ENCODE results near the gene FAM186B. TPM values are rescaled to one million over a fixed set of nuclear protein-coding genes. Genes with fewer than 3 reads are reported as not detected.

FAM186B gene
- total RNA-seq, 1 experiment from 2014 or later, result 0.46 TPM

DNA sequence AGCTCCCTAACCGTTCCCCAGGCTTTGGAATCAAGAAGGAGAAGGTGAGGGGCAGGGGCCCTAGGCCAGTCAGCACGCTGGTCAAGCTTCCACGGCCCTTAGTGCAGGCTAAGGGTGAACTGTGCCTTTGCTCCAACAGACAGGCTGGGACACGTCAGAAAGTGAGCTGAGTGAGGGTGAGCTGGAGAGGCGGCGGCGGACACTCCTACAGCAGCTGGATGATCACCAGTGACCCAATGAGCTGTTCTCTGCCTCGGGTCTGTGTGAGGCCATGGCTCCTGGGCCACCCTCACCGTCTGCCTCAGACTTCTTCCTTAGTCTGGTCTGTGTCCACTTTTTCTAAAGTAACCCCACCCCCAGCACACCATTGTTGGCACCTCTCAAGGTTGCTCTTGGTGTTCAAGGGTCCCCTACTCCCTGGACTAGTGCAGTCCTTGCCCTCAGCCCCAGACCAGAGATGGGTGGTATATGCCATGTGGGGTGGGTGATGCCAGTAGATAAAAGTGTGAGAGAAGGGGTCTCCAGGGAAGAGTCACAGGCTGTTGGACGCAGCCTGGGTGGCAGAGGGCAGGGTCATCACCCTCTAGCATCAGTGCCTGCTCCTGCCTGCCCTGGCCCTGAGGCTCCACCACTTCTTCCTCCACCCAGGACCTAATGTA, 38.7 kb upstream of the FAM186B start:
- Histone ChIP-seq H3K79me2 (ENCODE audit: insufficient read depth, low read length) (no peaks in the 10 kb centered on the region), H3T11ph (ENCODE audit: low read length) (no peak overlapping the region), H4K8ac (replicated peaks; ENCODE audit: insufficient read length, low read depth, low read length) (no peak overlapping the region), H2BK5ac (ENCODE audit: insufficient read length, low read length) (no peak overlapping the region), H2AFZ (ENCODE audit: low read length) (no peak overlapping the region), H3K79me1 (ENCODE audit: insufficient read depth, low read depth, low read length, poor library complexity, severe bottlenecking) (no peaks in the 10 kb centered on the region), H2AK5ac (ENCODE audit: insufficient read length, low read length) (no peak overlapping the region), H2BK120ac (ENCODE audit: low read depth, low read length, poor library complexity, severe bottlenecking) (no peak overlapping the region), H3K18ac (ENCODE audit: insufficient read length, low read depth, low read length) (no peak overlapping the region), H3K9me3 (ENCODE audit: control insufficient read depth, low read depth, low read length) (no peaks in the 10 kb centered on the region), H2BK20ac (ENCODE audit: low read depth, low read length, poor library complexity, severe bottlenecking) (no peak overlapping the region), H3K27ac (ENCODE audit: insufficient read length, low read depth, low read length) (no peak overlapping the region), H4K20me1 (ENCODE audit: control insufficient read depth, insufficient read depth, insufficient read length) (no peaks in the 10 kb centered on the region), H3K27me3 (ENCODE audit: insufficient read depth, low read length) (no peaks in the 10 kb centered on the region), H4K5ac (ENCODE audit: insufficient read length, low read depth, low read length) (no peak overlapping the region), H3K23ac (ENCODE audit: insufficient read length, low read depth, low read length) (no peak overlapping the region), H4K91ac (ENCODE audit: insufficient read length, low read depth, low read length) (no peak overlapping the region), H3K9ac (ENCODE audit: extremely low read depth, insufficient read length, low read length) (no peak overlapping the region), H3K56ac (ENCODE audit: insufficient read length, low read depth, low read length) (no peak overlapping the region), H3K14ac (ENCODE audit: insufficient read depth, low read length) (no peak overlapping the region), H2BK15ac (ENCODE audit: low read depth, low read length) (no peak overlapping the region), H3K4ac (ENCODE audit: low read depth, low read length) (no peak overlapping the region), H3K4me2 (ENCODE audit: insufficient read depth, insufficient read length, low read length) (no peak overlapping the region), H2BK12ac (ENCODE audit: insufficient read length, low read depth, low read length) (no peak overlapping the region), H3K4me1 (ENCODE audit: insufficient read depth, low read length) (no peaks in the 10 kb centered on the region), H3K23me2 (ENCODE audit: insufficient read length, low read depth, low read length, poor library complexity, severe bottlenecking) (no peaks in the 10 kb centered on the region)
- Mint-ChIP-seq H3K9me3 (no peaks in the 10 kb centered on the region), H3K36me3 (ENCODE audit: insufficient read depth in 1 of 3, low read depth in 3 of 3) (peaks cover 29 to 68% (median 63%) of the 10 kb centered on the region in 3 experiments), H3K4me1 (peaks cover 18 to 19% of the 10 kb centered on the region in 2 experiments), H3K4me3 (no peak overlapping the region), H3K27me3 (ENCODE audit: low read depth) (no peaks in the 10 kb centered on the region), H3K27ac (peak overlapping the region in 1 of 3 experiments; percentile 93; a peak in 1 of 7 replicates)
- WGBS (ENCODE audit: extremely low coverage, insufficient read length, low lambda C conversion rate), result no CpG with 5 or more reads among the region's 10 CpGs
- TF ChIP-seq, protein P1, sequence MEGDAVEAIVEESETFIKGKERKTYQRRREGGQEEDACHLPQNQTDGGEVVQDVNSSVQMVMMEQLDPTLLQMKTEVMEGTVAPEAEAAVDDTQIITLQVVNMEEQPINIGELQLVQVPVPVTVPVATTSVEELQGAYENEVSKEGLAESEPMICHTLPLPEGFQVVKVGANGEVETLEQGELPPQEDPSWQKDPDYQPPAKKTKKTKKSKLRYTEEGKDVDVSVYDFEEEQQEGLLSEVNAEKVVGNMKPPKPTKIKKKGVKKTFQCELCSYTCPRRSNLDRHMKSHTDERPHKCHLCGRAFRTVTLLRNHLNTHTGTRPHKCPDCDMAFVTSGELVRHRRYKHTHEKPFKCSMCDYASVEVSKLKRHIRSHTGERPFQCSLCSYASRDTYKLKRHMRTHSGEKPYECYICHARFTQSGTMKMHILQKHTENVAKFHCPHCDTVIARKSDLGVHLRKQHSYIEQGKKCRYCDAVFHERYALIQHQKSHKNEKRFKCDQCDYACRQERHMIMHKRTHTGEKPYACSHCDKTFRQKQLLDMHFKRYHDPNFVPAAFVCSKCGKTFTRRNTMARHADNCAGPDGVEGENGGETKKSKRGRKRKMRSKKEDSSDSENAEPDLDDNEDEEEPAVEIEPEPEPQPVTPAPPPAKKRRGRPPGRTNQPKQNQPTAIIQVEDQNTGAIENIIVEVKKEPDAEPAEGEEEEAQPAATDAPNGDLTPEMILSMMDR (conservative IDR thresholded peaks at IDR 0.05), result no peak
- DNase-seq, result no peak
